Left lung (tissue), 10 donors: ENCODE data around the gene DNAJA4. TPM values are rescaled to one million over a fixed set of nuclear protein-coding genes. Genes with fewer than 3 reads are reported as not detected.

Source experiments
- ATAC-seq: fragments of 200-7000 bp; cut with Tn5 transposase; one replicate; pipeline ENCODE4 v1.9.1; 2020; ENCODE audit warnings: moderate library complexity
- DNase-seq, 4 donors: peaks; one replicate each; pipeline ENCODE4 v3.0.0-alpha.2; 2013 to 2020
- H3K27ac ChIP-seq, 2 donors: fragments of 200-600 bp; sonication (generic) in 1 of 2; one replicate each; pipeline versions ENCODE4 v1.5.0 to v1.8.0; 2020 to 2021
- H3K27me3 ChIP-seq, 2 donors: fragments of 200-600 bp; sonication (generic) in 1 of 2; one replicate each; pipeline versions ENCODE4 v1.5.0 to v1.8.0; 2020 to 2021
- H3K36me3 ChIP-seq, 2 donors: fragments of 200-600 bp; sonication (generic) in 1 of 2; one replicate each; pipeline versions ENCODE4 v1.5.0 to v1.8.0; 2020 to 2021
- H3K4me1 ChIP-seq, 2 donors: fragments of 200-600 bp; one replicate each; pipeline ENCODE4 v1.8.0; 2021
- H3K4me3 ChIP-seq, 2 donors: fragments of 200-600 bp; sonication (generic) in 1 of 2; one replicate each; pipeline versions ENCODE4 v1.5.0 to v1.8.0; 2020 to 2021; ENCODE audit warnings: mild to moderate bottlenecking in 1 of 2
- H3K9me3 ChIP-seq, 2 donors: fragments of 200-600 bp; sonication (generic) in 1 of 2; one replicate each; pipeline versions ENCODE4 v1.5.0 to v1.8.0; 2020 to 2021
- CTCF ChIP-seq, 2 donors: fragments of 200-600 bp; sonication (generic) in 1 of 2; IDR thresholded peaks; one replicate each; pipeline versions ENCODE4 v1.5.0 to v1.8.0; 2021; ENCODE audit warnings: antibody characterized with exemption in 2 of 2
- intact Hi-C, 2 donors: fragments of 100-400 bp; cut with DNase I; formaldehyde crosslinking; loops; one replicate each; pipeline versions ENCODE4 v1.11.2 to v1.14.2; 2022
- polyA plus RNA-seq, 6 donors: library from polyadenylated mRNA; unstranded; fragments of 120-200 nt; gene quantifications; one replicate each; pipeline ENCODE4 v1.2.1, GENCODE V29; 2013; ENCODE audit not compliant: insufficient read length in 6 of 6
- total RNA-seq, 2 donors: library from RNA; stranded (reverse); fragmentation: NEBNext Ultra II Directional; extraction: Animal tissue kit (Norgen Biotek cat#: 25700); gene quantifications; one replicate each; pipeline ENCODE4 v1.2.1, GENCODE V29; 2021
- donor health status: DM: no; HTN: yes; CAD: no.
- donor health status: DM: no; HTN: no; CAD: no.

The DNAJA4 gene
- total and polyA plus RNA-seq, 8 donors = 17.2 to 45.3 (median 34.2) TPM

GRCh38 chr15:78237146-78237545 is 27.2 kb upstream of the DNAJA4 start:
- H3K4me1 ChIP-seq = no peaks in the 10 kb centered on the region
- no peak for ATAC-seq
- H3K4me3 ChIP-seq = no peak overlapping the region
- no peak for TF ChIP-seq CTCF (IDR thresholded peaks at IDR 0.05)
- H3K27me3 ChIP-seq = peaks cover 0 to 4% of the 10 kb centered on the region in 2 donors
- H3K36me3 ChIP-seq = no peaks in the 10 kb centered on the region
- intact Hi-C loops = loop anchor here (5.0 to 10.0 kb wide), 2 partner anchors 125 to 272 kb away; no protein-coding TSS in a partner anchor
- no peaks in the 10 kb centered on the region for H3K9me3 ChIP-seq
- H3K27ac ChIP-seq = no peak overlapping the region
- no peak for DNase-seq

GRCh38 chr15:78239811-78240210 is 24.6 kb upstream of the DNAJA4 start:
- H3K27ac ChIP-seq = no peak overlapping the region
- H3K4me3 ChIP-seq = no peak overlapping the region
- DNase-seq (no peak), ATAC-seq (no peak)
- intact Hi-C loops = loop anchor here (5.0 to 10.0 kb wide), 2 partner anchors 128 to 275 kb away; no protein-coding TSS in a partner anchor
- H3K9me3 ChIP-seq = no peaks in the 10 kb centered on the region
- TF ChIP-seq CTCF (IDR thresholded peaks at IDR 0.05) = no peak
- no peaks in the 10 kb centered on the region for H3K36me3 ChIP-seq
- H3K27me3 ChIP-seq = peaks cover 0 to 4% of the 10 kb centered on the region in 2 donors
- H3K4me1 ChIP-seq = peaks cover 0 to 6% of the 10 kb centered on the region in 2 donors

DNA sequence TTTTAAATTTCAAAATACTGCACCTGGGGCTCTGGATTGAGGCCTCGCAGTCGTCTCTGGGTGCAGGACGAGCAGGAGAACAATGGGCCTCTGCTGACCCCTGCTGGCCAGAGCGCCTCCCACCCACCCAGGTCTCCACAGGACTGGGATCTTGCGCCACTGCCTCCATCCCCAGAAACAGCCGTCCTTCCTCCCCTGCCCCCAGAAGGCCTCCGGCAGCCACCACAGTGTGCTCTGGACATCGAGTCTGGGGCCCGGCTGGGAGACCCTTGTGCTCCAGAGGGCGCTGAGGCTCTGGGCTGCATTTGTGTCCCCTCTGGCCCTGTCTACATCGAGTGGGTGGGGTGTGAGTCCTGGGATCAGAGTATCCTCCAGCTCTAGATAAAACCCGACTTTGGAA is 23.3 kb upstream of the DNAJA4 start:
- peak; percentile 99 for ATAC-seq

DNA sequence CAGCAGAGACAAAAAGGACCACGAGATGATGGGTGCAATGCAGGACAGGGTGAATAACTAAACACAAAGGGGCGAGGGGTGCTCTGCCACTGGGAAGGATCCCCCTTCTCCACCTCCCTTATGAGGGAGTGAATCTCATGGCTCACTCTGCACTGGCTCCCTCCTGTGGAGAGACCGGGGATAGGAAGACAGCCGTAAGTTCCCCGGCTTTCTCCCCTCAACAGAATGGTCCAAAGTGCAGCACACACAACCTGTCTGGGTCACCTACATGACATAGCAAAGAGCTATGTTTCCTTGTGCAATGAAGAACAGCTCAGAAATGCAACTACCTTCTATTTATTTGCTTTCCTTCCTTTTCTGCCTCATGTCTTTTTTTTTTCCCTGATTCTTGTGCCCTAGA is 22.2 kb upstream of the DNAJA4 start:
- Histone ChIP-seq H3K36me3 (no peaks in the 10 kb centered on the region), H3K9me3 (no peaks in the 10 kb centered on the region), H3K4me3 (no peak overlapping the region), H3K4me1 (peaks cover 0 to 6% of the 10 kb centered on the region in 2 donors), H3K27ac (no peak overlapping the region), H3K27me3 (peaks cover 0 to 4% of the 10 kb centered on the region in 2 donors)
- peak in 1 of 2 donors; percentile 40 for TF ChIP-seq CTCF (IDR thresholded peaks at IDR 0.05)
- ATAC-seq (no peak), DNase-seq (no peak)
- intact Hi-C loops = loop anchor here in 1 of 2 donors (5.0 kb wide), 1 partner anchor 130 kb away; no protein-coding TSS in a partner anchor

More for the DNA sequence above, 23.3 kb upstream of the DNAJA4 start:
- H3K4me3 ChIP-seq = no peak overlapping the region
- H3K9me3 ChIP-seq = no peaks in the 10 kb centered on the region
- TF ChIP-seq CTCF (IDR thresholded peaks at IDR 0.05) = peak; percentile 81 to 92
- H3K27ac ChIP-seq = no peak overlapping the region
- DNase-seq = peak; percentile 69 to 95 (median 84)
- no peaks in the 10 kb centered on the region for H3K36me3 ChIP-seq
- peaks cover 0 to 6% of the 10 kb centered on the region in 2 donors for H3K4me1 ChIP-seq
- intact Hi-C loops = loop anchor here in 1 of 2 donors (5.0 kb wide), 1 partner anchor 129 kb away; no protein-coding TSS in a partner anchor
- H3K27me3 ChIP-seq = peaks cover 0 to 4% of the 10 kb centered on the region in 2 donors

DNA sequence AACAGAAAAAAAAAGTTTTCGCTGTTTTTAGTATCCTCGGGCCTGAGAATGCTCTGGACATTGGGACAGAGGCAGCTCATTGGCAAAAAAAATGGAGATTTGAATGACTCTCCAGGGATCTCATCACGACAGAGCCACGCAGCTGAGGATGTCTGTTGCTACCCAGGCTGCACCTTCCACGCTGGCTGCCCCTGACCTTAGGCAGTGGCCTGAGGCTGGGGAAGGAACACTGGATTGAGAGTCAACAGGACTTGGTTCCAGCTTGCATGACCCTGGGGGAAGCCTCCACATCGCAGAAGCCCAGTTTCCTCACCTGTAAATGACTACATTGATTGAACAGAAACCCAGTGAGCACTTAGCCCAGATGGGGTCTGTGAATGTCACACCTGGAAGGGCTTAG is 21.3 kb upstream of the DNAJA4 start:
- Histone ChIP-seq H3K27ac (no peak overlapping the region), H3K4me1 (peaks cover 0 to 6% of the 10 kb centered on the region in 2 donors), H3K27me3 (peaks cover 0 to 4% of the 10 kb centered on the region in 2 donors), H3K36me3 (no peaks in the 10 kb centered on the region), H3K4me3 (no peak overlapping the region), H3K9me3 (no peaks in the 10 kb centered on the region)
- no peak for TF ChIP-seq CTCF (IDR thresholded peaks at IDR 0.05)
- DNase-seq (no peak), ATAC-seq (no peak)
- intact Hi-C loops = loop anchor here in 1 of 2 donors (5.0 kb wide), 1 partner anchor 131 kb away; no protein-coding TSS in a partner anchor
